ENCODE results near the gene DDAH1. TPM values are rescaled to one million over a fixed set of nuclear protein-coding genes. Genes with fewer than 3 reads are reported as not detected.

Gene DDAH1
- total RNA-seq, 1 experiment from 2014 or later: 34.3 TPM

DNA sequence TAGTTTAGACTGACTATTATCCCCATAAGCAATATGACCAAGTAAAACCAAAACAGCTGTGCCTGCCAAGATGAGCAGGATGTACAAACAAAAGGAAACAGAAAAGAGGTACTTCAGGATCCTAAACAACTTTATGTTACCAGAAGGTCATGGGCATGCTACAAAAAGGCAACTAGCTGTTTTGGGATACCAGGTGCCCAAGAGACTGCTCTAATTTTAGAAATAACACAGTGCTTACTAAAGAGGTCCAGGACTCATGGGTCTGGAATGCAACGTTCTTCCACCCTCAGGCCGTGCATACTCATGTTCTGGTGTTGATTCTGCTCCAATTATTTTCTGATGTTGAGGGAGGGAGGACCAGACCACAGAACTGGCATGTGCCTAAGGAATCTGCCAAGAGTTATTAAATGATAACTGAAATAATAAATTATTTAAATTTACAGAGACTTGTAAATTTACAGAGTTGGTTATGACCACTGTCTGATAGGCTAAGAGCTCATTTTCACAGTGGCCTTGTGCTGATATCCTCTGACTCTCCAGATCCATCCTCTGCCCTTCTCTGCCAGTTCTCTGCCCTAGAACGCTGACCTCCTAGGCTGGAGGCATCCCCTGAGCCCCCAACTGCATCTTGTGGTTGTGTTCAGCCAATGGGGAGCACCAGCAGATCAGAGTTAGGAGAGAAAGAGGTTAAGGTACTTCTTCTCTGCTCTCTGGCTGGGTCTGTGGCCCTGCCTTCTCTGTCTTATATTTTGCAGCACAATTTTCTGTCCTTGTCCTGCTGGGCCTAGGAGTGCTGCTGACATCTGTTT, 150.9 kb downstream of the DDAH1 start:
- peak; percentile 24 for DNase-seq (ENCODE audit: extremely low read depth, low read depth)

- peak; percentile 15 for DNase-seq (ENCODE audit: extremely low read depth, low read depth)
Measured at GRCh38 chr1:85311818-85312217, 153.1 kb downstream of the DDAH1 start.

- DNase-seq (ENCODE audit: extremely low read depth, low read depth): no peak
Measured at GRCh38 chr1:85308833-85309350, 156.1 kb downstream of the DDAH1 start.

- peak; percentile 78 for DNase-seq (ENCODE audit: extremely low read depth, low read depth)
Measured at GRCh38 chr1:85307987-85308832, 156.7 kb downstream of the DDAH1 start.

GRCh38 chr1:85306236-85306635, 158.7 kb downstream of the DDAH1 start:
- no peak for DNase-seq (ENCODE audit: extremely low read depth, low read depth)

- no peak for DNase-seq (ENCODE audit: extremely low read depth, low read depth)
Measured at GRCh38 chr1:85303440-85304162, 161.4 kb downstream of the DDAH1 start.

- DNase-seq (ENCODE audit: extremely low read depth, low read depth): no peak
Measured at GRCh38 chr1:85300140-85300539, 164.8 kb downstream of the DDAH1 start.

DNA sequence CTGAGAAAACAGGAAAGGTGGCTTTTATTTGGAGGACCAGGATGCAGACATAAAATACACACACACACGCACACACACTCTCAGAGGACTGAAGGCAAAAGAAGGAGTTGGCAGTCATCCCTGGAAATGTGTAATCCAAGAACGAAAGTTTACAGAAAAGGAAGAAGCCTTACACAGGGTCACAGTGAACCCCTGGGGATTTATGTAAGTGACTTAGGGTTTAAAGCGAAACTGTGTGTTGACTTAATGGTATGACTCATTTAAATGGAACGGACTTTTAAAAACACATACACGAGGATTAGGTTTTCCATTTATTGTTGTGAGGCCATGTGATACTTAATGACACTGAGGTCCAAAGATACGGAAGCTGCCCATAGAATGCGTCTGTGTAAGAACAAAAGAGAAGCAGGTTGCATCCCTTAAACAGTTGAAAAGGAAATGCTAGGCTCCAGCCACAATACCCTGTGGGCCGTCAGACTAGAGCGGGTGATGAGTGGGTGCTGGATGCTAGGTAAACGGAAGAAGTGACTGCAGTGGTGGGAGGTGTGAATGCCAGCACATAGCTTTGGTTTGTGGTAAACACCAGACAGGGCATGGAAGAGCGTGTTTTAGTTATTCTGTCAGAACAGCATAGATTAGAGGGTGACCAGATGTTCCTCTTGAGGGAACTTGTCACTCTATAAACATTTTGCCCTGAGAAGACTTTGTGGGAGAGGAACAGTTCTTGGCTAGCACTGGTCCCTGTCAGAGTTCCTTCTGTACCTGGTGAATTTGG, 166.9 kb downstream of the DDAH1 start:
- DNase-seq (ENCODE audit: extremely low read depth, low read depth): peak; percentile 44

DNA sequence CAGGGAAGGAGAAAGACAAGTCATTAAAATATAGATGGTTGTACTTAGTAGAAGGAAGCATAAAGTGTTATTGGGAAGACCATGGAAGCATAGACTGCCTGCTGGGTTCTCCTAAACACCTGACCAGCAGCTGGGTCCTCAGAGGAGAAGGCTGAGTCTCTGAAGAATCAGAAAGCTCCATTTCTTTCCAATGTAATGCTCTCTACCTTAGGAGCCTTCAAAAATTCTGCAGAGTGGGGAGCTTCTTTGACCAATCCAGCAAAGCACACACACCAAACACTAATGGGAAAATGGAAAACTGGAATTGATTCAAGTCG, 167.5 kb downstream of the DDAH1 start:
- no peak for DNase-seq (ENCODE audit: extremely low read depth, low read depth)

DNA sequence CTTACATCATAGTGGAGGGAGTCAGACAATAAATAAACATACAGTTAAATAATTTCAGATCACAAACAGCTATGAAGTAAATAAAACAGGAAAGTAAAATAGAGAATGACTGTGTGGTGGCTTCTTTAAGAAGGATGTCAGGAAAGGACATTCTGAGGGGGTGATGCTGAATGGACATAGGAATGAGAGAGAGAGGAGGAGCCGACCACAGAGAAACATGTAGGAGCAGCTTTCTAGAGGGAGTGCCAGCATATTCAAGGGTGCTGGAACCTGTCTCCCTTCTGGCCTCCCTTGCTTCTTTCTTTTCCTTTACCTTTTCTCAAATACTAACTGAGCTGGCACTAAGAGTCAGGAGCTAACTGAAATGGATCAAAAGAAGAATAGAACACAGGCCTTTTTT, 168.0 kb downstream of the DDAH1 start:
- DNase-seq (ENCODE audit: extremely low read depth, low read depth): no peak

GRCh38 chr1:85295654-85296053, 169.3 kb downstream of the DDAH1 start:
- DNase-seq (ENCODE audit: extremely low read depth, low read depth): no peak

- DNase-seq (ENCODE audit: extremely low read depth, low read depth): no peak
Measured at GRCh38 chr1:85295006-85295431, 169.9 kb downstream of the DDAH1 start.

- DNase-seq (ENCODE audit: extremely low read depth, low read depth): no peak
Measured at GRCh38 chr1:85290826-85291225, 174.1 kb downstream of the DDAH1 start.

DNA sequence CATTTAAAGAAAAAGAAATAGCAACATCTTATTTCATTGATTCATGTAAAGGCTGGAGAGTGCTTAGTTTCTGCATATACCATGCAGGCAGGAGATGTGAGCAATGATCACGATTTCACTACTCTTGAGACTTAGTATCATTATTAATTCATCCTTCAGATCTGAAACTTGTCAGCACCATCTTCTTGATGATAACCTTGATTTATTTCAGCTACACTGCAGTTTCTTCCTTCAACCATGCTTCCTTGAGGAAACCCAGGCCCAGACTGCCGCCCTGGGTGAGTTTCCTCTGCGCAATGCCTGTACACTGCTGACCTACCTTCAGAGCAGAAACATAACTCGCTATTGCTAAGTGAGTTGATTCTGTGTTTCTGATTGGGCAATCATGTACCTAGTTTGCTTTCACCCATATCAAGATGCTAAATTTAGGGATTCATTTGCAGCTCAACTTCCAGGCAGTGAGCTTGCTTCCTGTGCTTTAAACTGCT, 175.1 kb downstream of the DDAH1 start:
- no peak for DNase-seq (ENCODE audit: extremely low read depth, low read depth)

DNA sequence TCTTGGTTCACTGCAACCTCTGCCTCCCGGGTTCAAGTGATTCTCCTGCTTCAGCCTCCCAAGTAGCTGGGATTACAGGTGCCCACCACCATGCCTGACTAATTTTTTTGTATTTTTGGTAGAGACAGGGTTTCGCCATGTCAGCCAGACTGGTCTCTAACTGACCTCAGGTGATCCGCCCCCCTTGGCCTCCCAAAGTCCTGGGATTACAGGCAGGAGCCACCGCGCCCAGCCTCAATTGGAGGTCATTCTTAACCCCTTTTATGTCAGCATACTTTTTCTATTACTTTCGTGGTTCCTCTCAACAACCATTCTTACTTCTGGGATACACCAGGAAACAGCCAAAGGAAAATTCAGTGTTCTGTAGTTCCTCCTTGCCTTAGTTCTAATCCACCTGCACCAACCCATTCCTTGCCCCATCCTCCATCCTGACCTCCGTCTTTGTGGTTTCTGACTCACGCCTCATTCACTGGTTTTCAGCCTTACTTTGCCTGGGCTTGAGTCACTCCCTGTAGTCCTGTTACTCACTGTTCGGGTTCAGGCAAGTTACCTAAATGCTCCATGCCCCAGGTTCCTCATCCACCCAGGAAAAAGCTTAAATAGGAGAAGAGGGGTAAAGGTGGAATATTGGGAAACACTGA, 175.6 kb downstream of the DDAH1 start:
- DNase-seq (ENCODE audit: extremely low read depth, low read depth): no peak

GRCh38 chr1:85284202-85284601, 180.8 kb downstream of the DDAH1 start:
- DNase-seq (ENCODE audit: extremely low read depth, low read depth): no peak

DNA sequence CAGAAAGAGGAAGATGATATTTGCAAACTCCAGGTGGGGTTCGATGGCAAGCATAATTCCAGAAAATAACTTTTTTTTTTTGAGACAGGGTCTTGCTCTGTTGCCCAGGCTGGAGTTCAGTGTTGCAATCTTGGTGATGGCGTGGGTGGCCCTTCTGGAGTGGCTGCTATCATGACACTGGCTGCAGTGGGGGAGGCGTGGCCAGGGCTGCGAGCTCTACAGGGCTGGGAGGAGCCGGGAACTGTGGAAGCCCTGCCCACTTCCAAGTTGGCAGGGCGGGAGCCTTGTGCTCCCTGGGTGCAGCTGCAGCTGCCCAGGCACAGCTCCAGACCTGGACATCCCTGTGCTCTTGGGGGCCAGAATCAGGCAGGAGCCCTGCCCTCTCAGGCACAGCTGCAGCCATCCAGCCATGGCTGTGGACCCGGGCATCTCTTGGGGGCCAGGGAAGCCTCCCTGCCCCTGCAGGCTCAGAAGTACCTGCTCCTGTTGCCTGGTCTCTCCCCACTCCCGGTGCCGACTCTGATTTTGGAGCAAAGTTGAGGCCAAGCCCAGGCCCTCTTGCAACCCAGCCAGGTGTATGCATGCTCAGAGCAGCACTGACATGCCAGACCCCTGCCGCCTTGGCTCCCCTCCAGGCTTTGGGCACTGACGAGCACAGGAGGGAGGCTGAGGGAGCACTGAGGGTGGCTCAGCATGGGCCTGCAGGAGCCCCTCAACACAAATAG, 181.3 kb downstream of the DDAH1 start:
- peak; percentile 30 for DNase-seq (ENCODE audit: extremely low read depth, low read depth)

- no peak for DNase-seq (ENCODE audit: extremely low read depth, low read depth)
Measured at GRCh38 chr1:85282424-85282823, 182.5 kb downstream of the DDAH1 start.

DNA sequence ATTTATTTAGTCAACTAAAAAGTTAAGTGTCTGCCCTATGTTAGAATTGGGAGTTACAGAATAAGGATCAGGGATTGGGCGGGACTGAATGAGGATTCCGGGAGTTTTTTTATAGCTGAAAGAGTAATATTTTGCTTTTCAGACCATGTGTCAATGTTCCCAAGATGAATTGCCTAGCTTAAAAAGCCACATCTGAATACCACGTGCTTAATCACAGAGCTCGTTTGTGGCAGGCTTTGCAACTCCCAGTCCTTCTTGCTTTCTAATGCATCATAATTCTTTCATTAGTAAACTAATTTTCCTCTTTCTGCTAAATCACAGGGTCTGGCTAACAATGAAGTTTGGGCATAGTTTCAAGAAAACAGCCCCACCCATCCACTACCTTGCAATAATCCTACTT, 184.3 kb downstream of the DDAH1 start:
- no peak for DNase-seq (ENCODE audit: extremely low read depth, low read depth)
